Gastroesophageal sphincter (tissue), 4 donors: ENCODE data around the gene DDC. TPM values are rescaled to one million over a fixed set of nuclear protein-coding genes. Genes with fewer than 3 reads are reported as not detected.
"Not testable (repeated sequence)": the region's sequence is repeated elsewhere in the genome, so short reads cannot be mapped to it uniquely, and the experiment has no call there.

Experiments
- ATAC-seq: fragments of 150-250 bp; one replicate; pipeline ENCODE4 v1.9.1; 2016; ENCODE audit warnings: mild to moderate bottlenecking, moderate library complexity
- H3K27ac ChIP-seq, 4 donors: fragments of 200-600 bp; sonication (generic) in 3 of 4; 1 replicate in 3 of 4; 2 replicates in 1 of 4; pipeline ENCODE4 v1.5.1; 2016 to 2019
- H3K27me3 ChIP-seq: fragments of 200-600 bp; sonication (generic); one replicate; pipeline ENCODE4 v1.5.1; 2019
- H3K36me3 ChIP-seq, 2 donors: fragments of 200-600 bp; sonication (generic); one replicate each; pipeline ENCODE4 v1.5.1; 2019; ENCODE audit warnings: control low read depth in 1 of 2
- H3K4me1 ChIP-seq, 3 donors: fragments of 200-600 bp; sonication (generic); 1 replicate in 2 of 3; 2 replicates in 1 of 3; pipeline ENCODE4 v1.5.1; 2016 to 2019; ENCODE audit warnings: control low read depth in 2 of 3
- H3K4me3 ChIP-seq, 2 donors: fragments of 200-600 bp; sonication (generic); one replicate each; pipeline ENCODE4 v1.5.1; 2019; ENCODE audit warnings: mild to moderate bottlenecking in 1 of 2, moderate library complexity in 1 of 2
- H3K9me3 ChIP-seq, 3 donors: fragments of 200-600 bp; sonication (generic); one replicate each; pipeline ENCODE4 v1.5.1; 2017 to 2019; ENCODE audit warnings: control low read depth in 2 of 3
- EP300 ChIP-seq: sonication (generic); formaldehyde crosslinking; IDR thresholded peaks from one replicate; pipeline ENCODE4 v1.6.1; 2017; ENCODE audit warnings: antibody characterized with exemption, mild to moderate bottlenecking
- POLR2A ChIP-seq, 2 donors: fragments of 450-650 bp; IDR thresholded peaks; one replicate each; pipeline ENCODE4 v1.6.1; 2017; ENCODE audit warnings: antibody characterized with exemption in 2 of 2, mild to moderate bottlenecking in 2 of 2, moderate library complexity in 1 of 2
- POLR2AphosphoS5 ChIP-seq: sonication (generic); formaldehyde crosslinking; IDR thresholded peaks from one replicate; pipeline ENCODE4 v1.6.1; 2017; ENCODE audit warnings: antibody characterized with exemption
- WGBS, 2 donors: methylation state at CpG; one replicate each; pipeline ENCODE4 v1.1.5; 2018; ENCODE audit warnings: low coverage in 1 of 2; 5-methylcytosine and 5-hydroxymethylcytosine counted together
- total RNA-seq, 4 donors: library from RNA; depleted of rRNA; stranded (reverse); fragments of >200 nt; gene quantifications; one replicate each; pipeline ENCODE4 v1.1.0, GENCODE V29; 2016
- TF ChIP-seq, protein P1 (sequence below), 4 experiments: fragments of 200-600 bp in 2 of 4; fragments of 450-650 bp in 2 of 4; sonication (generic) in 1 of 4; IDR thresholded peaks; one replicate each; pipeline ENCODE4 v1.5.1; 2017 to 2019; ENCODE audit warnings: antibody characterized with exemption in 4 of 4, mild to moderate bottlenecking in 2 of 4, moderate library complexity in 2 of 4

The DDC gene
- total RNA-seq, 4 donors from 2014 or later: not detected

DNA sequence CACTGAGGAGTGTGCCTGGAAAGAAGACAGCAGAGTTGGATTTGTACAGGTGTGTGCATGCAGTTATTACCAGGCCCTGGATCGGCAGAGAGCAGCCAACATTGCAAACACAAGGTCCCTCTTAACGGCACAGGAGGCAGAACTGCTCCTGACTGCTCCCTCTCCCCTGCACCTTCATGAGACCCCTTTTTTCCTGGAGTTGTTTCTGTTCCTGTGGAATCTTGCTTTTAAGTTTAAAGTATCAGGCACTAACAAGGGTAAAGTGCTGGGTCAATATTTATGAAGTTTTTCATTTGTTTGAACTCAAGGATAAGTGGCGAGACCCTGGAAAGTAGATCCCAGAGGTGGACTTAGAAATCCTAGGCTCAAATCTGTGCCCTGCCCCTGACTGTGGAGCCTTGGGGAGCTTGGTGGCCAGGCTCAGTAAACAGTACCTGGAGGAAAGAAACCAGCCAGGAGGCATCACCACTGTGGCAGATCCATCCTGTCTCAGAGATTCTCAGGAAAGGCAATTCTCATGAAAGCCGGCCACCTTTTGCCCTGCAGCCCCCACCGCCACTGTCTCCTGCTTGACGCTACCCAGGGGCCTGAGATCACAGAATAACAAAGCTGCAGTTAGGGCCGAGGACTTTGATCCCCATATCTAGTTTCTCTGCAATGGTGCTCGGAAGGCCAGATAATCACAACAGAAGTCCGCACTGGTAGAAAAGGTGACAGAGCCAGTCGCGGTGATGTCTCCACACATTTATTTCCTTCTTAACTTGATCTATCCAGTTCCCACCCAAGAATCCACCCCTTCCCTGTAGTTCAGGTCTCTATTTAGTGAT is 36.7 kb downstream of the DDC start:
- Histone ChIP-seq H3K4me1 (no peaks in the 10 kb centered on the region), H3K27me3 (peaks cover 25% of the 10 kb centered on the region), H3K9me3 (no peaks in the 10 kb centered on the region), H3K36me3 (no peaks in the 10 kb centered on the region), H3K4me3 (no peak overlapping the region), H3K27ac (no peak overlapping the region)
- 43 to 69% methylated on average over 3 to 9 of the region's 11 CpGs for WGBS, 2 donors
- TF ChIP-seq POLR2A (IDR thresholded peaks at IDR 0.05) (no peak), EP300 (no peak), POLR2AphosphoS5 (no peak)
- TF ChIP-seq, protein P1, sequence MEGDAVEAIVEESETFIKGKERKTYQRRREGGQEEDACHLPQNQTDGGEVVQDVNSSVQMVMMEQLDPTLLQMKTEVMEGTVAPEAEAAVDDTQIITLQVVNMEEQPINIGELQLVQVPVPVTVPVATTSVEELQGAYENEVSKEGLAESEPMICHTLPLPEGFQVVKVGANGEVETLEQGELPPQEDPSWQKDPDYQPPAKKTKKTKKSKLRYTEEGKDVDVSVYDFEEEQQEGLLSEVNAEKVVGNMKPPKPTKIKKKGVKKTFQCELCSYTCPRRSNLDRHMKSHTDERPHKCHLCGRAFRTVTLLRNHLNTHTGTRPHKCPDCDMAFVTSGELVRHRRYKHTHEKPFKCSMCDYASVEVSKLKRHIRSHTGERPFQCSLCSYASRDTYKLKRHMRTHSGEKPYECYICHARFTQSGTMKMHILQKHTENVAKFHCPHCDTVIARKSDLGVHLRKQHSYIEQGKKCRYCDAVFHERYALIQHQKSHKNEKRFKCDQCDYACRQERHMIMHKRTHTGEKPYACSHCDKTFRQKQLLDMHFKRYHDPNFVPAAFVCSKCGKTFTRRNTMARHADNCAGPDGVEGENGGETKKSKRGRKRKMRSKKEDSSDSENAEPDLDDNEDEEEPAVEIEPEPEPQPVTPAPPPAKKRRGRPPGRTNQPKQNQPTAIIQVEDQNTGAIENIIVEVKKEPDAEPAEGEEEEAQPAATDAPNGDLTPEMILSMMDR (IDR thresholded peaks at IDR 0.05): no peak
- ATAC-seq: no peak

DNA sequence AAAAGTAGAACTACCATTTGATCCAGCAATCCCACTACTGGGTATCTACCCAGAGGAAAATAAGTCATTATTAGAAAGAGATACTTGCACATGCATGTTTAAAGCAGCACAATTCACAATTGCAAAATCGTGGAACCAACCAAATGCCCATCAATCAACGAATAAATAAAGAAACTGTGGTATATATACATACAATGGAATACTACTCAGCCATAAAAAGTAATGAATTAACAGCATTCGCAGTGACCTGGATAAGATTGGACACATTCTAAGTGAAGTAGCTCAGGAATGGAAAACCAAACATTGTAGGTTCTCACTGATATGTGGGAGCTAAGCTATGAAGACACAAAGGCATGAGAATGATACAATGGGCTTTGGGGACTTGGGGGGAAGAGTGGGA is 45.9 kb downstream of the DDC start:
- ATAC-seq, H3K27me3 ChIP-seq: not testable (repeated sequence)

DNA sequence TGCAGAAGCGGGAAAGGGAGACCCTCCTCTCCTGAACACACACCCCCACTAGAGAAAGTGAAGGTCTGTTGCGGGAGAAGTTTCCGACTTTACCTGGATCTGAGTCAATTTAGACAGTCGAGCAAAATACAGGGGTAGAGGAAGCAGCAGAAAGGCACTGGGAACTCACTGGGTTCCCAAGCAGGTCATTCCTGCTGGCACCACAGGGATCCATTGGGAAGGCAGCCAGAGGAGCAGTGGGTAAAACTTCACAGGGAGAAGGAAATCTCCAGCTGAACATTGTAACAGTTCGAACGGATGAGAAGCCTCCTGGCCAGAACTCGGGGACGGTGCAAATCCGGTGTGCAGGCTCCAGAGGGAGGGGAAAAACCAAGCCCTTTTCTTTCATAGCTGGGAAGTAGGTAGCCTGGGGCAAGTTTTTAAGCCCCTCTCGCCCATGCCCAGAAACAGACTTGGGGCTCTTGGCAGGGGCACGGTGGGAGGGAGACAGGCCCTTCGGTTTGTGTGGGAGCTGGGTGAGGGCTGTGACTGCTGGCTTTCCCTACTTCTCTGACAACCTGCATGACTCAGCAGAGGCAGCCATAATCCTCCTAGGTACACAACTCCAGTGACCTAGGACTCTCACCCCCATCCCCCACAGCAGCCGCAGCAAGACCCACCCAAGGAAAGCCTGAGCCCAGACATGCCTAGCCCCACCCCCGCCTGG is 51.9 kb downstream of the DDC start:
- 78% methylated on average over 10 of the region's 14 CpGs; no CpG with 5 or more reads in 1 of the 2 donors for WGBS, 2 donors
- no peaks in the 10 kb centered on the region for H3K36me3 ChIP-seq
- H3K4me3 ChIP-seq: no peak overlapping the region
- peaks cover 11% of the 10 kb centered on the region for H3K27me3 ChIP-seq
- no peak overlapping the region for H3K27ac ChIP-seq
- H3K4me1 ChIP-seq: no peaks in the 10 kb centered on the region
- no peaks in the 10 kb centered on the region for H3K9me3 ChIP-seq
- no peak for TF ChIP-seq EP300
- TF ChIP-seq, protein P1 (IDR thresholded peaks at IDR 0.05): no peak
- no peak for ATAC-seq

More for the DNA sequence above, 45.9 kb downstream of the DDC start:
- H3K4me3 ChIP-seq, H3K27ac ChIP-seq, H3K36me3 ChIP-seq, H3K4me1 ChIP-seq: not testable (repeated sequence)
- peaks cover 0 to 15% (median 0%) of the 10 kb centered on the region in 3 donors for H3K9me3 ChIP-seq
- WGBS, 2 donors: 70 to 73% methylated on average over 2 to 3 of the region's 3 CpGs

DNA sequence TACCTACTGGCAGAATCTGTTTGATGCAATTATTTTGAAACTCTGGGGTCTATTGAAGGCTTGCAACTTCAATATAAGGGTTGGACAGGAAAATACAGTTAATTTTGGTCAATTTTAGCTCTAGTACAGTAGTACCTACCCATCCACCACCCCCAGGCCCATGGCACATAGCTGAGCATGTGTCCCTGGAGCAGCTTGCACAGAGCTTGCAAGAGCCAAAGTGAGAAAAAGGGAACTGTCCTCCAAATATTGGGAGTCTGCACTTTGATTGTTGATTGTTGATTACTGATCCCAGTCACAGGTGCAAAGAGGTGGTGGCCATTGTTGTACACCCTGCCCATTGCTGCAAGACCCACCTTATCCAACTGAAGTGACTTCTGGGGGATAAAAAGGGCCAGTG is 52.8 kb downstream of the DDC start:
- Histone ChIP-seq H3K9me3 (no peaks in the 10 kb centered on the region), H3K36me3 (no peaks in the 10 kb centered on the region), H3K4me3 (no peak overlapping the region), H3K4me1 (no peaks in the 10 kb centered on the region), H3K27ac (no peak overlapping the region), H3K27me3 (peaks cover 11% of the 10 kb centered on the region)
- no peak for ATAC-seq
- TF ChIP-seq, protein P1 (IDR thresholded peaks at IDR 0.05): no peak
- no peak for TF ChIP-seq POLR2AphosphoS5
- no peak for TF ChIP-seq EP300
- TF ChIP-seq POLR2A (IDR thresholded peaks at IDR 0.05): no peak

DNA sequence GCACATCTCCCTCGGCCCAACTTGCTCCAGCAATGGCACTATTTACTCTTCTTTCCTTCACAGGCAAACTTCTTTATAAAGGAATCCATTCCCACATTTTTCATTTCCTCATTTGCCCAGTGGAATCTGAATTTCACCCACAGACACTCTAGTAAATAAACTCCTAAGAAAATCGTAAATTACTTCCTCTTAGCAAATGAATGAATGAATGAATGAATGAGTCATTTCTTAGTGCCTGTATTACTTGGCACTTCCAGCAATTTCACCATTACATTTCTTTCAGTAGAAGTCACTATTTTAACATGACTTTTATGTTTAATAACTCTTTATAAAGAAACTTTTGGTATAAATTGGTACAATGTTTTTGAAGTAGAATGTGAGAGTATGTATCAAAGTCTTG is 55.7 kb downstream of the DDC start:
- WGBS, 2 donors: 75 to 78% methylated on average over 2 of the region's 2 CpGs
- no peak for ATAC-seq
- TF ChIP-seq POLR2AphosphoS5: no peak
- TF ChIP-seq, protein P1 (IDR thresholded peaks at IDR 0.05): no peak
- no peak for TF ChIP-seq POLR2A (IDR thresholded peaks at IDR 0.05)
- TF ChIP-seq EP300: no peak
- no peaks in the 10 kb centered on the region for H3K9me3 ChIP-seq
- no peaks in the 10 kb centered on the region for H3K36me3 ChIP-seq
- peaks cover 11% of the 10 kb centered on the region for H3K27me3 ChIP-seq
- H3K4me1 ChIP-seq: no peaks in the 10 kb centered on the region
- H3K27ac ChIP-seq: no peak overlapping the region
- no peak overlapping the region for H3K4me3 ChIP-seq
